OCI-LY3 (cell line): ENCODE results near the gene ELOVL7.

Source experiments
- H2AFZ ChIP-seq: fragments of 200-600, 300-600 bp; shearing (Covaris generic); 2 replicates; pipeline ENCODE4 v1.6.0; 2014; ENCODE audit warnings: antibody characterized with exemption, low read depth, low read length
- H3K27ac ChIP-seq: fragments of 200-600, 300-600 bp; sonication (generic); 2 replicates; pipeline ENCODE4 v1.5.1; 2014; ENCODE audit warnings: mild to moderate bottlenecking, low read length, moderate library complexity, mixed read lengths
- H3K27me3 ChIP-seq: fragments of 200-600, 300-600 bp; sonication (generic); 2 replicates; pipeline ENCODE4 v1.6.1; 2014; ENCODE audit warnings: low read depth, low read length, mixed read lengths
- H3K36me3 ChIP-seq: fragments of 200-600, 300-600 bp; sonication (generic); replicated peaks from 2 replicates; pipeline ENCODE3; 2014; ENCODE audit warnings: low read depth, low read length, mixed read lengths
- H3K4me1 ChIP-seq: fragments of 300-600, 200-600 bp; sonication (generic); 2 replicates; pipeline ENCODE4 v1.6.1; 2014; ENCODE audit warnings: low read length, mixed read lengths
- H3K4me2 ChIP-seq: fragments of 200-600, 300-600 bp; sonication (generic); 2 replicates; pipeline ENCODE4 v1.6.1; 2014; ENCODE audit warnings: low read length, mixed read lengths
- H3K4me3 ChIP-seq: fragments of 300-600, 200-600 bp; sonication (generic); 2 replicates; pipeline ENCODE4 v1.5.1; 2014; ENCODE audit warnings: antibody characterized with exemption, mild to moderate bottlenecking, low read length, moderate library complexity
- H3K79me2 ChIP-seq: fragments of 300-600, 200-600 bp; shearing (Covaris generic); 2 replicates; pipeline ENCODE4 v1.6.1; 2014; ENCODE audit warnings: mild to moderate bottlenecking, low read length, mixed read lengths
- H3K9ac ChIP-seq: fragments of 300-600, 200-600 bp; shearing (Covaris generic); 2 replicates; pipeline ENCODE4 v1.6.0; 2014; ENCODE audit warnings: mild to moderate bottlenecking, low read length, moderate library complexity
- H3K9me3 ChIP-seq: fragments of 200-600, 300-600 bp; shearing (Covaris generic); 2 replicates; pipeline ENCODE4 v1.6.1; 2014; ENCODE audit warnings: low read length, mixed read lengths; ENCODE audit not compliant: insufficient read depth
- H4K20me1 ChIP-seq: fragments of 200-600, 300-600 bp; sonication (generic); 2 replicates; pipeline ENCODE4 v1.6.1; 2016; ENCODE audit warnings: low read length, mixed read lengths; ENCODE audit not compliant: insufficient read depth
- CTCF ChIP-seq: fragments of 200-600, 300-600 bp; sonication (generic); IDR thresholded peaks from 2 replicates; pipeline ENCODE4 v1.5.1; 2014; ENCODE audit warnings: antibody characterized with exemption, low read length, low read depth
- EZH2phosphoT487 ChIP-seq: fragments of 200-600 bp; shearing (Covaris generic); IDR thresholded peaks from 2 replicates; pipeline ENCODE4 v1.6.1; 2018; ENCODE audit warnings: antibody characterized with exemption, mixed run types, low read depth

Gene ELOVL7

GRCh38 chr5:60826653-60827052 lies 17.4 kb downstream of the ELOVL7 start:
- peak overlapping the region; percentile 59 for H3K27ac ChIP-seq
- no peaks in the 10 kb centered on the region for H4K20me1 ChIP-seq
- peaks cover 8% of the 10 kb centered on the region for H3K79me2 ChIP-seq
- H3K36me3 ChIP-seq, result peaks cover 4% of the 10 kb centered on the region
- peaks cover 97% of the 10 kb centered on the region for H3K4me1 ChIP-seq
- H3K27me3 ChIP-seq, result no peaks in the 10 kb centered on the region
- no peak overlapping the region for H2AFZ ChIP-seq
- no peak overlapping the region for H3K9ac ChIP-seq
- H3K4me2 ChIP-seq, result peak overlapping the region; percentile 78
- TF ChIP-seq CTCF, result no peak
- no peak for TF ChIP-seq EZH2phosphoT487
- peak overlapping the region; percentile 35; the same call in 1 of the 2 replicates for H3K4me3 ChIP-seq
- no peaks in the 10 kb centered on the region for H3K9me3 ChIP-seq

- Histone ChIP-seq H3K9me3 (no peaks in the 10 kb centered on the region), H3K36me3 (peaks cover 4% of the 10 kb centered on the region), H2AFZ (no peak overlapping the region), H3K79me2 (peaks cover 8% of the 10 kb centered on the region), H3K27ac (peak overlapping the region; percentile 63; the same call in 1 of the 2 replicates), H3K9ac (no peak overlapping the region), H3K4me3 (0 out of 2 replicates have a peak overlapping the region, but pooled peaks have one; percentile 8), H4K20me1 (no peaks in the 10 kb centered on the region), H3K4me2 (peak overlapping the region; percentile 87), H3K4me1 (peaks cover 87% of the 10 kb centered on the region), H3K27me3 (no peaks in the 10 kb centered on the region)
- TF ChIP-seq EZH2phosphoT487 (no peak), CTCF (no peak)
Observed at GRCh38 chr5:60823574-60823973, 20.5 kb downstream of the ELOVL7 start.

GRCh38 chr5:60822285-60822556 lies 21.8 kb downstream of the ELOVL7 start:
- H3K4me2 ChIP-seq, result peak overlapping the region; percentile 87
- H3K36me3 ChIP-seq, result peaks cover 4% of the 10 kb centered on the region
- peaks cover 75% of the 10 kb centered on the region for H3K4me1 ChIP-seq
- no peak for TF ChIP-seq CTCF
- no peak for TF ChIP-seq EZH2phosphoT487
- no peaks in the 10 kb centered on the region for H3K9me3 ChIP-seq
- no peaks in the 10 kb centered on the region for H4K20me1 ChIP-seq
- H3K27ac ChIP-seq, result peak overlapping the region; percentile 93
- peak overlapping the region; percentile 58 for H3K4me3 ChIP-seq
- H3K79me2 ChIP-seq, result peaks cover under 1% of the 10 kb centered on the region; the same call in 1 of the 2 replicates
- no peak overlapping the region for H2AFZ ChIP-seq
- H3K27me3 ChIP-seq, result no peaks in the 10 kb centered on the region
- no peak overlapping the region; the same call in 1 of the 2 replicates for H3K9ac ChIP-seq

- Histone ChIP-seq H2AFZ (no peak overlapping the region), H3K4me3 (peak overlapping the region; percentile 58), H3K9me3 (no peaks in the 10 kb centered on the region), H3K27ac (peak overlapping the region; percentile 93), H3K9ac (peak overlapping the region; percentile 52; the same call in 1 of the 2 replicates), H3K36me3 (peaks cover 4% of the 10 kb centered on the region), H3K4me2 (peak overlapping the region; percentile 87), H3K4me1 (peaks cover 76% of the 10 kb centered on the region), H3K27me3 (no peaks in the 10 kb centered on the region), H3K79me2 (no peaks in the 10 kb centered on the region), H4K20me1 (no peaks in the 10 kb centered on the region)
- no peak for TF ChIP-seq CTCF
Observed at GRCh38 chr5:60821488-60822284, 22.4 kb downstream of the ELOVL7 start.
